NK-92 treated with Interleukin-12 subunit alpha and Interleukin-12 subunit beta, amount 100 ng/mL, for 24 hours (cell line): ENCODE measurements around the gene CFAP45.
A peak's percentile ranks its signal among the peaks of the same experiment; 100 is the strongest.

Experiments used
- DNase-seq: peaks from one replicate; lab custom pipeline; 2025; lab: John Stamatoyannopoulos, UW

The CFAP45 gene

GRCh38 chr1:159936273-159936904 is 36.4 kb upstream of the CFAP45 start:
- DNase-seq: peak; percentile 39

DNA sequence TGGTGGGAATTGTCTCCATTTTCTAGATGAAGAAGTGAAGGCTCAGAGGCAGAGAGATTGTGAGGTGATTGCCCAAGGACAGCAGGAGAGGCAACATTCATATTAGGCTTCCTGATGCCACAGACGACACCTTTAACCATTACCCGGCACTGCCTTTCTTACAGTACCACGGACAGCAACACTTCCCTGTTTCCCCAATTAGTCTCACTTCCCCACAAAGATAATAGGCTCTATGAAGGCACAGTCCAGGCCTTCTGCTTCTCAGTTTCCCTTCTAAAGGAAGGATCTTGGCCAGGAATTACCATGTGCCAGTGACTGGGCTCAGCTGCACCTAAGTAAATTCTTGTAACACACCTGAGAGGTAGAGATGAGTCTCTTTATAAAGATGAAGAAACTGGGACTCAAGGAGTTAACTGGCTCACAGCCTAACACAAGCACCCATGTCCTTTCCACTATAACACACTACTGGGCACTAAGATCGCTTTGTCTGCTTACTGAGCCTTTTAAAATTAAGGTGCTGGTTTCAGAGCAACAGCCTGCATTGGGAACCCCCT is 35.8 kb upstream of the CFAP45 start:
- no peak for DNase-seq

DNA sequence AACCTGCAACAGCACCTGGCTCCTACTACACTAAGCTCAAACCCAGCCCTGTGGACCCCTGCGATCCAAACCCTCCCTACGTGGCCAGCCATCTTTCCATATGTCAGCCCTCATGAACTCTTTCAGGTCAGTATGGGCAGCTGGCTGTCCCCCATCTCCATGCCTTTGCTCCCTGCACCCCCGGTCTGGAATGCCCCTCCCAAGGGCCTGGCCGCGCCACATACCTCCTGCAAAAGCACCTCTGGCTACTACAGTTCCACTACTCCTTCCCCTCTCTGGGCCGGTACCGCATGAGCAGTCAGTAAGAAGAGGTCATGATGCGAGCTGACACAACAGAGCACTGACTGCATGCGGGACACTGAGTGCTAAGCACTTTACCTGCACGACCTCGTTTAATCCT is 35.3 kb upstream of the CFAP45 start:
- DNase-seq: no peak

DNA sequence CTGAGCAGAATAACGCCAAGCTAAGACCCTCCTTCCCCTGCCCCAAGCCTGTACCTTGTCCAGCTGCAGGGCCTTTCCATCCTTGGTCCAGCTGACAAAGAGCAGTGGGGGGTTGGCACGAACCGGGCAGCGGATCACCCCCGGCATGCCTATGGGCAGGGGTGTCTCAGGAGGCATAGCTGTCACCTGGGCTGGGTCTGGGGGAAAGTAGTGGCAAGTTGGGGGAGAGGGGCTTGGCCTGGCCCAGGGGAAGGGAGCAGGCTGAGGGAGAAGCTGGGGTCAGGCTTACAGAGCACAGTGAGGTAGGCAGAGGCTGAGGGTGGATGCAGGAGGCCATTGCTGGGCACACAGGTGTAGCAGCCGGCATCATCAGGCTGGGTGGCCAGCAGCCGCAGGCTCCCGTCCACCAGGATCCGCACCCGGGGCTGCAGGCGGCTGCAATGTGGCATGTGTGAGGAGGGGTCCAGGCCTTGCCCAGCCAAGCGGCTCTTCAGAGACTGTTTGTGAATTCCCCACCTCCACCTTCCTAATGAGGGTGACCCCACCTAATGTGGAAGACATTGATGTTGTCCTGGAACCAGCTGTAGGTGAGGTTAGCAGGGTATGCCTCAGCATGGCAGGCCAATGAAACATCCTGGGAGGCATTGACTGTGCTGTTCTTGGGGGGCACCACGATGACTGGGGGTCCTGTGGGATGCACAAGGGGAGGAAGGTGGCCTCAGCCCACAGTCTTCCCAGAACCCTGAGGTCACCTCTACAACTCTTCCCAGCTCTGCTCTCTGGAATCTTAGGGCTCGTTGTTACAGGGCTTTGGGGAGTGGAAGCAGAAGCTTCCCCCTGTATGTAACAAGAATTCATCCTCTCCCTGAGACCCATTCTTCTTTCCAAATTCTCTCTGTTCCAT is 34.4 kb upstream of the CFAP45 start:
- DNase-seq: no peak

DNA sequence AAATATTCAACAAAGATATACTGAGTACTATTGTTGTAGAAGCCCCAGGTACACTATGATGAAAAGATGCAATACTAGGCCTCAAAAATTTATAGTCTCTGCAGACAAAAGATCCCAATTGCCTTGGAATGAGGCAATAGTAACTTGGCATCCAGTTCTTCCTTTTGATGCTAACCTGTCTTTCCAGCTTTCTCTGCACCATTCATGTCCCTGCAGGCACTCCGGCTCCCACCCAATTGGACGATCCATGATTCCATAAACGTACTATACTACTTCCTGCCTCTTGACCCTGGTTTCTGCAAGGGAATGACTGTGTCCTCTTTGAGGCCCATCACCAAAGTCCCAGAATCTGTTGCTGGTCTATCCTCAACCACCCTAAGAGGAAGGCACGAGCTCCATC is 33.4 kb upstream of the CFAP45 start:
- no peak for DNase-seq

DNA sequence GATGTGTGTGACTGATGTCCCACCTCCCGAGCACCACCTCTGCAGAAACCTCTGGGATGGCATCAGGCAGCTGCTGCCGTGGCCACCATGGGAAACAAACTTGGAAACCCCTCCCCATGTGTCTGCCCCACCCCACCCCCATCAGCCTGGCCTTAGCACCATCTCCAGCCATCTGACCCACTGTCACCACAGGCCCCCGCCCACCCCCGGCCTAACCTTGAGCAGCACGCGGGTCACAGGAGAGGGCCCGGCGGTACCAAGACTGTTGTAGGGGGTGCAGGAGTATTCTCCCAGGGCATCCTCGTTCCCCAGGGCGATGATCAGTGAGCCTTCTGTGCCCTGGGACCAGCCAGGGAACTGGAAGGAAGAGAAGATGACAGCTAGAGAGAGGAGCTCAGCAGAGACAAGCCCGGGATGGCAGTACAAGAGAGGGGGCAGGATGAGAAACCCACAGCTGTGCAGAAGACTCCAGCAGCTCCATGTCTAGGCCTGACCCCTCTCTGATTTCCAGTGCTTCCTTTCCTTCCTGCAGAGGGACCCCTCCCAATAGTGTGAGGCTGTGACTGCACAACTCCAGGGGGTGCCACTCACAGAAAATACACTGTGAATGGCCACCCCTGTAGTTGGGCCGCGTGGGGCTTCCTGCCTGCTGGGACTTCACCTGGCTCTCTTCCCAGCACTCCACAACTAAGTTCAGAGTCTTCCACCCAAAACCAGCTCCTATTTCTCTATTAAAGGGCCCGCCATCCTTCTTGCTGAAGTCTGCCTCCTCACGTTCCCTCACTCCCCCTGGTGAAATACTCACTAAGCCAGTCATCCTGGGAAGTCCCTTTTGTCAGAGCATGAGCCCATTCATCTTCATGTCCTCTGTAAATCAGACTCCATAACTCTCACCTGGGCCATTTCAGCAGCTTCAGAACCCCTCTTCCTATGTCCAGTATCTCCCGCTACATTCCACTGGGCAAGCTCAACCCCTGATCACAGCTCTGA is 32.6 kb upstream of the CFAP45 start:
- DNase-seq: no peak

DNA sequence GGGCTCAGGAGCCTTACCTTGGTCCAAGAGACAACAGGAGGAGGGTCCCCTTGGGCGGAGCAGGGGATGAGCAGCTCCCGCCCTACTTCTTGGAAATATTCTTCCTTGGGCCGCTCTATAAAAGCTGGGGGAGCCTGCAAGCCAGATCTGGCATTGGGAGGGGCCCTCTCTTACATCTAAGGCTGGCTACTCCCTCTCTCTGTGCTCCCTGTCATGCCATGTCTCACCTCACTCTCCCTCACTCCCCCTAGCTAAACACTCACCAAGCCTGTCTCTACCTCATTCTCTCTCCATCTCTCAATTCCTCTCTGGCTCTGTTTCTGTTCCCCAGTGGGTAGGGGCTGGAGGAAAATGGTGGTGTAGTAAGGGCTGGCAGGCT is 31.8 kb upstream of the CFAP45 start:
- DNase-seq: no peak

GRCh38 chr1:159931101-159931794 is 31.3 kb upstream of the CFAP45 start:
- DNase-seq: no peak

- no peak for DNase-seq
Observed at GRCh38 chr1:159930634-159931033, 30.7 kb upstream of the CFAP45 start.

GRCh38 chr1:159930216-159930615 is 30.3 kb upstream of the CFAP45 start:
- no peak for DNase-seq

DNA sequence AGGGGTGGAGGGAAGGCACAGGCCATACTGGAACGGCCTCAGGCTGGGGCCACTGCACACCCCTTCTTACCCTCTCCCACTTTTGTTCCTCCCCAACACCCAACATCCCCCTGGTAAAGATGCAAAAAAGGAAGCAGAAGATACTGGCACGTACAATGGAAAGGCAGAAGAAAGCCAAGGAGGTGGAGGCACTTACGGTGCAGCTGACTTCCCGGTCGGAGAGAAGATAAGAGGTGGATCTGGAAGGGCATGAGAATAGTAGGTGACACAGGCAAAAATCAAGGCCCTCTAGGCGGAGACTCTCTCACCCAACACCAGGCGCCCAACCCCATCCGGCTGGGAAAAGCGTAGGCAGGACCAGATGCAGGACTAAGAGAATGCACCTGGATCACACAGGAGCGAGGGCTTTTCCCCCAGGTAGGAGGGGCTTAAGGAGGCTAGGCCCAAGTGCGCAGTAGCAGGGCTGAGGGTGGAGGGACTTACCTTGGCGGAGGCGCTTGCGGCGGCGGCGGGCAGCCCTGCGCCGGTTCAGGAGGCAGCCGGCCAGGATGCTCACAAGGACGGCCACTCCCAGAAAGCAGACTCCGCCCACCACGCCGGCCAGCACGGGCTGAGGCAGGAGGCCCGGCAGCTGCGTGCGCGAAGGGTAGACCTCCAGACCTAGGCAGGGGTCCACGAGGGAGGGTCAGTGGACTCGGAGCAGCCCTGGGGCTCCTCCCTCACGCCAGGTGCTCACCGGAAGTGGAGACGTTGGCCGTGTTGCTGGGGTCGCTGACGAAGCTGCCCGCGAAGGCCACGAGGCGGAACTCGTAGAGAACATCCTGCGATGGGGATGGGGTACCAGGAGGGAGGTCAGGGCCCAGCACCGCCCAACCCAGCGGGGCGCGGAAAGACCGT is 29.4 kb upstream of the CFAP45 start:
- no peak for DNase-seq

DNA sequence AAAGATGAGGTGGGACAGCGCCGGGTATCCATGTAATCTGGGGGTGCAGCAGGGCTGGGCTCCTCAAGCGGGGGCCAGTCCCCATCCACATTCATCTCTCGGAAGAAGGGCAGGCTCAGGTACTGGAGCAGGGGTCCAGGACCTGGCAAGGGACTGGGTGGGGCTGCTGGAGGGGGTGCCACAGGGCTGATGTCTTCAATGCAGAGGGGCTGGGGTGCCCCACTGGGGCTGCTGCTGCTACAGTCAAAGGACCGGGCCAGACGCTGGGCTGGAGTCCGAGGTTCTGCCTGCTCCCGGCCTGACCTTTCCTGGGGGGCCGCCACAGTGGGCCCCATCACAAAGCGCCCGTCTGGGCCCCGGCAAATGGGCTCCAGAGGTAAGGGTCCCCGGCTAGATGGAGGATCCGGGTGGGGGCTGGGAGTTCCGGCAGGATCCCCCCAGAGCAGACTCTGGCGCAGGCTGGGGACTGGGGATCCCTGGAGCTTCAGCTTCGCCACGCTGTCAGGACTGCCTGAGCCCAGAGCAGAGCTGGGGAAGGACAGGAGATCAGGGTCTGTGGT is 28.6 kb upstream of the CFAP45 start:
- DNase-seq: no peak

- DNase-seq: no peak
Observed at GRCh38 chr1:159927849-159928431, 28.0 kb upstream of the CFAP45 start.

GRCh38 chr1:159927211-159927848 is 27.4 kb upstream of the CFAP45 start:
- no peak for DNase-seq

DNA sequence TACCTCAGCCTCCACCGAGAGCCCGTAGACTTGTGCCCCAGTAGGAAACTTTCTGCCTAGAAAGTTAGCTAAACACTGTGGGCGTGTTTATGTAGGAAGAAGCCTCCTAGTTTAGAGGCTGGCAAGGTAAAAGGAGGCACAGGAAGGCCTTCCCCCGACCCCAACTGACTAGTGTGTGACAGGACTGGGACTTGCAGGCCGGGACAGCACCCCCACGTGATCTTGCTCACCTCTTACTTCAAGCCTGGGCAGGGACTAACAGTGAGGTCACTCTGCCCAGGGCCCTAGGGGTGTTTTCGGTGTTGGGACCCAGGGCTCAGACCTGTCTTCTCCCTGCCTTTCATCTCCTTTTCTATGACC is 25.7 kb upstream of the CFAP45 start:
- DNase-seq: peak; percentile 62

GRCh38 chr1:159924791-159925718 is 25.1 kb upstream of the CFAP45 start, which contains the start of gene TAGLN2:
Gene TAGLN2, minus strand, starts transcription at chr1:159925507. Its CDS starts 4,998 bp downstream, at chr1:159920509.
- peak; percentile 88 for DNase-seq

DNA sequence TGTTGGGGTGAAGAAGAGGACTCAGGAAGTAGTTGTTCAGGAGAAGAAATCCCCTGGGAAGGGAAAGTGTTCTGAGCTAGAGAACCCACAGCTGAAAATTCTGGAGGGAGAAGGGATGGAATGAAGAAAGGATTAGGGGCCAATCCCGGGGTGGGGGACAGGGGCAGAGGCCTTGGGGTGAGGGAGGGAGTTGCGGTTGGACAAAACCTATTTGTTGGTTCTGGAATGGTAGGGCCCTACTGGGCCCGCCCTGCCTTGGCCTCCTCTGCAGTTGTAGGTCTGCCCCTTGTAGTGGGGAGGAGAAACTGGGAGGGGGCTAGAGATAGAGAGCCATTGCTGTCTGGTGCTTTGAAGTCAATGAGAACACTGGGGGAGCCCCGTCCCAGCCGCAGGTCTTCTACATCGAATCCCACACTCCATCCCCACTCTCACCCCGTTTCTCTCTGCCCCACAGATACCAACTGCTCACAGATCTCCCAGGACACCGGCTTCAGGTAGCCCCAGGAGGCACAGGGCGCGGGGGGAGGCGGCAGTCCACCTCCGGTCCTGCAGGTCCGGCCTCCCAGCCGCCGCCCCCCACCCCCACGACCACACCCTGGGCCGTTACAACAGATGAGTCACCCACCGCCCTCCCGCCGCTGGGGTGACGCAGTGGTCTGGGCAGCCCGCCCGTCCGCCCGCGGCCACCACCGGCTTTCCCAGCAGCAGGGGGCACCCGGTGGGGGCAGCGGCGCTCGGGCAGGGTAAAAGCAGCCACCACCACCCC is 24.2 kb upstream of the CFAP45 start:
- DNase-seq: peak; percentile 77
